ENCODE measurements around the gene STK11.

GRCh38 chr19:1219786-1220476 lies 14.4 kb downstream of the STK11 start:
- TF ChIP-seq CTCF (IDR thresholded peaks at IDR 0.05) (no peak), POLR2AphosphoS5 (IDR thresholded peaks at IDR 0.05) (no peak), POLR2A (IDR thresholded peaks at IDR 0.05; ENCODE audit: low read depth) (no peak)
